NCI-H187 treated with DMSO at 0.1 percent for 48 hours (cell line): ENCODE measurements around the gene FYCO1.
A peak's percentile ranks its signal among the peaks of the same experiment; 100 is the strongest.
"Not testable (repeated sequence)": the region's sequence is repeated elsewhere in the genome, so short reads cannot be mapped to it uniquely, and the experiment has no call there.

Experiments
- DNase-seq: peaks from one replicate; lab custom pipeline; 2025; lab: John Stamatoyannopoulos, UW

Gene FYCO1

DNA sequence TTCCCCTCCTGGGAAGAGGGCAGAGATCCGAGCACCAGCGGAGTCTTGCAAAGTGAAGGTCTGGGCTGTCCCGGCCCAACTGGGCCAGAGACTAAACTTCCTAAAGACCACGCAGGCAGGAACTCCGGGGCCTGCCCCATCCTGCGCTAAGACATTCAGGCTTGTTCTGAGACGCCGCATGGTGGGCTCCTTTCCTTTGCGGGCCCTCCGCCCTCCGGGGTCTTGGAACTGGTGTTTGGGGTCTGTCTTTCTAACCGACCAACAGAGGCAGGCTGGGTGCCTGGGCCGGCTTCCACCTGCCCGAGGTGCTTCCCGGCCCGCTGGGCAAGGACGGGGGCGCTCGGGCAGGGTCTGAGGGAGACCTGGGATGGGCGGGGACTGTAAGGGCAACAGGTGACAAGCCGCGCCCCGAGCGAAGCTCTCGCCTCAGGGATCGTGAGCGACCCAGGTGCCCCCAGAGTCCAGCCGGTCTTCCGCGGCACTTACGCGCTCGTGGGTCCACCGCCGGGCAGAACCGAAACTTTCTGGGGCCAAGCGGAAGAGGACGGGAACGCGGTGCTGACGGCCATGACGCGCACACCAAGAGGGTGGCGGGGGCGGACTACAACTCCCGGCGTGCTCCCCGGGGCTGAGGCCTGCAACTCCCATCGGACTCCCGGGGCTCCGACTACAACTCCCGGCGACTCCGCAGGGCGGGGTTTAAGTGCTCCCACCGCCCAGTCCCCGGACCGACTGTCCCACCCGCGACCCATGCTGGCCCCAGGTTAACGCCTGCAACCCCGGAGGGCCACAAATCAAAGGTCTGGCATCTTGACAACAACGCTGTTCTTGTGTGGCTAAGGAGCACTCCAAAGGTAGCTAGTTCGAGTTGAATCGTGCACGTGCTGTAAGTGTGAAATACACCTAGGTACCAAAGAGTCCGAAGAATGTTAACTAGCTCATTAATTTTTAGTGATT is at the start of gene FYCO1:
Gene FYCO1 (minus strand): TSS at position 589 of the 957 bp plus-strand sequence. CDS start 10,914 bp downstream, outside the sequence.
- DNase-seq: peak; percentile 28

- no peak for DNase-seq
These were observed 43.3 kb upstream of the FYCO1 start for GRCh38 chr3:46038916-46039315.

DNA sequence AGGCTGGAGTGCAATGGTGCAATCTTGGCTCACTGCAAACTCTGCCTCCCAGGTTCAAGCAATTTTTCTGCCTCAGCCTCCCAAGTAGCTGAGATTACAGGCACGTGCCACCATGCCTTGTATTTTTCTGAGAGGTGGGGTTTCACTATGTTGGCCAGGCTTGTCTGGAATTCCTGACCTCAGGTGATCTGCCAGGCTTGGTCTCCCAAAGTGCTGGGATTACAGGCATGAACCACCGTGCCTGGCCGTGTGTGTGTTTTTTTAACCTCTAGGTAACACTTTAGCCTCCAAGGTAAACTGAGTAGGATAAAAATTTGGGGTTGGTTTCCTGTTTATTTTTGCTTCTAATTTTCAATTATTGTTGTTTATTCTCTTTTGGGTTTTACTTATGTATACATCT is 42.4 kb upstream of the FYCO1 start:
- not testable (repeated sequence) for DNase-seq

GRCh38 chr3:46036191-46036590 is 40.6 kb upstream of the FYCO1 start:
- DNase-seq: no peak

GRCh38 chr3:46031747-46032146 is 36.1 kb upstream of the FYCO1 start:
- no peak for DNase-seq

DNA sequence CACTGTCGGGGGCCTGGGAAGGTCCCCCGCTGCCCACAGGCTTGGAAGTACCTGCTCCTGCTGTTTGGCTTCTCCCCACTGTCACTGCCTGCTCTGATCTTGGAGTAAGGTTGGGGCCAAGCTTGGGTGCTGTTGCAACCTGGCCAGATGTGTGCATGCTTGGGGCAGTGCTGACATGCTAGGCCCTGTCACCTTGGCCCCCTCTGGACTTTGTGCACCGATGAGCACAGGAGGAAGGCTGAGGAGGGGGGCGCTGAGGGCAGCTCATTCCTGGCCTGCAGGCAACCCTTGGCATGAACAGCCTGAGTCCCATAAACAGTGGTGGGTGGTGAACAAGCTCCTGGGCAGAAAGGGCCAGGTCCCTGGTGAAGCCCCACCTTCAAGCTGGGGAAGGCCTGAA is 35.6 kb upstream of the FYCO1 start:
- no peak for DNase-seq

DNA sequence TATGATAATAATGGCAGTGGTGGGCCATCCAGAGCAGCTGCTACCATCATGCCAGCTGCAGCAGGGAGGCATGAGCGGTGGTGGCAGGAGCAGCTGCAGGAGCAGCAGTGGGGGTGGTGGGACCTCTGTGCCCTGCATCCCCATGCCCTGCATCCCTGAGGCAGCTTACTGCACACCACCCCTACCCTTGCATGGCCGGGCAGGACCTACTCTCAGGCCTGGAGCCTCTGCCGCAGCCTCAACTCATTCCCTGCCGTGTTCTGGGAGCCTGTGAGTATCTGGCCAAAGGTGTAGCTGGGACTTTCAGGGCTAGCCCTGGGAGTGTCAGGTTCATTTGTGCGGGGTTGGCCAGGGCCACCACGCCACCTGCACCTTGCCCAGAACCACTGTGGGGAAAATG is 35.0 kb upstream of the FYCO1 start:
- no peak for DNase-seq

DNA sequence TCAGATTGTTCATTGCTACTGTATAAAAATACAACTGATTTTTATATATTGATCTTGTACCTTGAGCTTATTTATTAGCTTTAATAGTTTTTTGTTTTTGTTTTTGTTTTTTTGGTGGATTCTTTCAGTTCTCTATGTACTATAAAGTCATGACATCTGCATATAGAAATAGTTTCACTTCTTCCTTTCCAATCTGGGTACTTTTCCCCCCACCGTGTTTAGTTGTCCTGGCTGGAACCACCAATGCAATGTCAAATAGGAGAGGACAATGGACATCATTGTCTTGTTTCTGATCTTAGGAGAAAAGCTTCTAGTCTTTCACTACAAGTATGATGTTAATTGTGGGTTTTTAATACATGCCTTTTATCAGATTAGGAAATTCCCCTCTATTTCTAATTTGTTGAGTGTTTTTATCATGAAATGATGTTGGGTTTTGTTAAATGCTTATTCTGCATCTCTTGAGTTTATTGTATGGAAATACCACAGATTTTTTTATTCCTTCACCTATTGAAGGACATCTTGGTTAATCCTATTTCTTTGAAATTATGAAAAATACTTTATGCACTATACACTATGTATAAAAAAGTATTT is 34.4 kb upstream of the FYCO1 start:
- no peak for DNase-seq

DNA sequence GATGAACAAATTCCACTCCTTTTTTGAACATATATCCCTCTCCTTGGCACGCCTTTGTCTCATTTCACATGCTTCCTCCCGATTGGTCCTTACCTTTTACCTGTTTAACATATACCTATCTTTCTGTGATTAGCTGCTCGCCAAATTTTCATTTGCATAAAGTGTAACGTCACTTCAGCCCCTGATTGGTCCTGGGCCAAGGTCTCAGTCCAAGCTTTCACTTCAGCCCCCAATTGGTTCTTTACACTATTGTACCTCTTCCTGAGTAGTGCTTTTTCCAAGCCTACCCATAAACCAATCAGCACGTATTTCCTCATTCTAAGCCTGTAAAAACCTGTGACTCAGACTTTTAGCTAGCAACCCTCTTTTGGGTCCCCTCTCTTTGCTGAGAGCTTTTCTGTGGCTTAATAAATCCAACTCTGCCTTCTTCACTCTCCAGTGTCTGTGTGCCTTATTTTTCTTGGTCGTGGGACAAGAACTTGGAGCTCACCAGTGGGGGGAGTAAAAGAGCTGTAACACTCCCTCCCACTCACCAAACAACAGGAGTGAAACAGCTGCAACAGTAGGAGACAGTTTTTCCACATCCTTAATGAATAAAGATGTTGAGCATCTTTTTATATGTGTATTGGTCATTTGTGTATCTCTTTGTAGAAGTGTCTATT is 32.2 kb upstream of the FYCO1 start:
- DNase-seq: no peak

DNA sequence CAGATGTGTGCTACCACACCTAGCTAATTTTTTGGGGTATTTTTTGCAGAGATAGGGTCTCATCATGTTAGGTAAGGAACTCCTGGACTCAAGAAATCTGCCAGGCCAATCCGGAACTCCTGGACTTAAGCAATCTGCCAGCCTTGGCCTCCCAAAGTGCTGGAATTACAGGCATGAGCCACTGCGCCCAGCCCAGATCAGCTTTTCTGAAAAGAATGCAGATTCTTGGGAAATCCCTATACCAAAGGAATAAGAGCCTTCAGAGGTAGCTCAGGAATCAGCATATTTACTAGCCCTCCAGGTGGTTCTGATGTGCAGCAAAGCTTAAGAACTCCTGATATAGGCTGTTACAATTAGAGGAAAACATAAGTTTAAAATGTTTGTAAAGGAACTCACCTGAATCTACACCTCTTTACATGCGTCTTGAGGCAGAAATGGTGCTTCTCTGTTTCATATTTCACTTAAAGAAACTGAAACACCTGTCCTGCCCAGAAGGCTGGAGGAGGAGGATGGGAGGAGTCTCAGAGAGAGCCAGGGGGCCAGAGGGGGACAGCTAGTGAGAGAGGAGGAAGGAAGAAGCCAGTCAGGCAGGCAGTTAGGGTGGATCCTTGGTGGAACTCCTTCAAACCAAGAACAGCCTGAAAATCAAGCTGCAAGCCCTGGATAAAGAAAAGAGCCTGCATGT is 31.5 kb upstream of the FYCO1 start, which contains the start of gene XCR1:
Gene XCR1 (minus strand): TSS at position 463 of the 685 bp plus-strand sequence. CDS start 5,536 bp downstream, outside the sequence.
- no peak for DNase-seq

- no peak for DNase-seq
These were observed 29.5 kb upstream of the FYCO1 start for GRCh38 chr3:46025139-46025538.

- DNase-seq: no peak
These were observed 28.5 kb upstream of the FYCO1 start for GRCh38 chr3:46024131-46024530.

GRCh38 chr3:46022909-46023785 is 27.5 kb upstream of the FYCO1 start:
- DNase-seq: no peak

- no peak for DNase-seq
These were observed 25.9 kb upstream of the FYCO1 start for GRCh38 chr3:46021516-46021915.

GRCh38 chr3:46020766-46021510 is 25.3 kb upstream of the FYCO1 start:
- no peak for DNase-seq

DNA sequence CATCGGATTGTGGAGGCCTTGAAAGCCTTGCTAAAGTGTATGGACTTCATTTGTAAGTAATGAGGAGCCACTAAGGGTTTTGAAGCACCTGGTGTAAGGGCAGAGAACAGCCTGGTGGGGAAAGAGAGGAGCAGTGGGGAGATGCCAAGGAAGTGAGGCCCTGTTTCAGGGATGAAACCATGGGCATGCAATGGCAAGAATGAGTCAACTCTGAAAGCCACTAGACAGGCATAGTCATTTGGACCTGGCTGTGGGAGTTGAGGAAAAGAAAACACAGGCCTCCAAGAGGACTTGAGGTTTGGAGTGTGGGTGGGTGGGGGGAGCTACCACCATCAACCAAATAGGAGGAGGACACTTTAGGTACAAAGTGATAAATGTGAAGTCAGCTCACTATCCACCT is 24.1 kb upstream of the FYCO1 start:
- no peak for DNase-seq

- no peak for DNase-seq
These were observed 22.1 kb upstream of the FYCO1 start for GRCh38 chr3:46017720-46018119.

GRCh38 chr3:46013316-46014094 is 17.9 kb upstream of the FYCO1 start:
- DNase-seq: no peak

GRCh38 chr3:46012246-46012645 is 16.6 kb upstream of the FYCO1 start:
- DNase-seq: no peak
